GM13977 (cell line): ENCODE results near the gene S100A2.

Source experiments
- DNase-seq: peaks from one replicate; pipeline ENCODE4 v3.0.0; 2012; ENCODE audit warnings: low spot score
- CTCF ChIP-seq: IDR thresholded peaks from 2 replicates; pipeline ENCODE4 v1.5.1; 2012; ENCODE audit warnings: mild to moderate bottlenecking, control low read depth; ENCODE audit not compliant: insufficient read depth; ENCODE audit errors: extremely low read depth, missing control alignments
- in situ Hi-C: fragments of 300-500 bp; cut with MboI; formaldehyde crosslinking; loops from one replicate; pipeline ENCODE4 v1.12.0; 2022; ENCODE audit warnings: low sequenced_read_pairs, low pct_unique_long_range_greater_than_20kb, mixed read lengths, inconsistent platforms; ENCODE audit not compliant: unreplicated experiment

Gene S100A2

DNA sequence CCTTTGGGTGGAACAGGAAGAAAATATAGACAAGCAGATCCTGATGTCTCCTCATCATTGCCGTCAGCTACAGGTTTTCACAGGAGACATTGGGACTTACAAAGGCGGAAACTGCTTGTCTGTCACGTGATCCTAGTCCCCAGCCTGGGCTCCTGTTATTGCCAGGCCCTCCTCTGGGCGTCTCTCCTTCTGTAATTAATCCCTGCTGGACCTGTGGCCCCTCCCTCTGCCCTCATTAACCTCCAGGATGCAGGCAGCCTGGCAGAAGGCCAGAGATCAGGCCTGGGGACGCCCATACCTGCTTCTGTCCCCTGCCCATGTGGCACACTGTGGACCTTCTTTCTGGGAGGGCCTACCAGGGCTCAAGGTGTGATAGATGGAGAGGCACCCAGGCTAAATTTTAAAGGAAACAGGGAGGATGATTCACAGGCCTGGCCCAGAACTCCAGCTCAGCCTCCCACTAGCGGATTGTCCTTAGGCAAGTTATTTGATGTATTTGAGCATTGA, 27.3 kb downstream of the S100A2 start:
- no peak for TF ChIP-seq CTCF

DNA sequence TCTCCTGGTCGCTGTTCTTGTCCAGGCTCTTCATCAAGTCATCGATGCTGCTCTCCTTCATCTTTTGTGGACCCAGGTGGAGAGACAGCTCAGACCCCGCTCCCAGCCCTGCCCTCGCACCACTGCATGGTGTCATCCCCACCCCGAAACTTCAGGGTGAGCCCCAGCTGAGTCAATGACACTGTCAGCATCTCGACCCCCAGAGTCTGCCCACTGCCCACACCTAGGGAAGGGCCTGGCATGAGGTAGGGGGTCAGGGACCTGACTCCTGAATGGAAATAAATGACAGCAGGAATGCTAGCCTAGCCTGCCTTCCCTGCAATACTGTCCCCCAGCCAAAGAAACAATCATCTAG, 28.3 kb downstream of the S100A2 start:
- in situ Hi-C loops: no loop called here
- DNase-seq: no peak
- TF ChIP-seq CTCF: no peak

More for the DNA sequence above, 27.3 kb downstream of the S100A2 start:
- in situ Hi-C loops: no loop called here
- DNase-seq: no peak

GRCh38 chr1:153536671-153537375, 28.8 kb downstream of the S100A2 start:
- no peak for DNase-seq
- in situ Hi-C loops: no loop called here
- no peak for TF ChIP-seq CTCF

GRCh38 chr1:153536012-153536670, 29.5 kb downstream of the S100A2 start:
- TF ChIP-seq CTCF: no peak
- in situ Hi-C loops: no loop called here
- DNase-seq: peak; percentile 70

DNA sequence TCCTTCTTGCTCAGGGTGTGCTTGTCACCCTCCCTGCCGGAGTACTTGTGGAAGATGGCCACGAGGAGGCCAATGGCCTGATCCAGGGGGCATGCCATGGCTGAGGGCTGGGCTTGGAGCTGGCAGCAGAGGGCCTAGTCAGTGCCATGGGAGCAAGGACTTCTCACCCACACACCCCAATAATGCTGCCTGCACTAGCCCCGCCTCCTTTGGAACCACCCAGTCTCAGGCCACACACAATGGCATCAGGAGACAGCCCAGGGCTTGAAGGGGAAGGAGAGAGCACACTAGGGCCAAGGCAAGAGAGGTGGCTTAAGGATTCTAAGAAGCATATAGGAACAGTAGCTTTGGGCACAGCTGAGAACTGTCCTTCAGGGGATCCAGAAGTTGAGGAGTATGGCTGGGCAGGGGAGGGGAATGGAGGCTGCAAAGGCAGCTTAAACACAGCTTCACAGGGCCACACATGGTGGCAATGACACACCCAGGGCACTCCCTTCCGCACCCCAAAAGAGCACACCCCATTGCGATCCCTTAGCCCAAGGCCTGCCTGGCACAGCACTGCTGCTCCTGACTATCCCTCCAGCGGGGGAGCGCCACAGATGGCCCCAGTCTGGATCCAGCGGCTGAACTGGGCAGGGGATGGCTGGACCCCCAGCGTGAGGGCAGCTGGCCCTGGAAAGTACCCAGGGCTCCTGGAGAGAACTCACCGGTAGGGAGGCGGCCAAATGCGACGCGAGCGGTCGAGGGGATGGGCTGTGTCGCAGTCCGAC, 30.2 kb downstream of the S100A2 start, which contains the start of gene S100A6:
Gene S100A6 (minus strand): TSS at position 750 of the 770 bp plus-strand sequence. CDS start 652 bp downstream, at position 98.
- peak; percentile 57 for DNase-seq
- no peak for TF ChIP-seq CTCF
- in situ Hi-C loops: no loop called here

DNA sequence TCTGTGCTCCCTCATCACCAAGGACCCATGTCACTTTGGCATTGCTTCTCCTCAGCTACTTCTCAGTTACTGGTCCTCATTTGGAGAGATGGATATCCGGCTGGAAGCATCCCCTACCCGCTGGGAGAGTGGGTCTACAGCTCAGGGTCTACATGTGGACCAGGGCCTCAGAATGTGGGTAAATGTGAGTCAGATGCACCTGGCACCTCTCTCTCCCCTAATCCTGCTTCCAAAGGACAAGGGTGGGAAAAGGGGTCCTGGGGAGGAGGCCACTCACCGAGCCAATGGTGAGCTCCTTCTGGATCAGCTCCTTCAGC, 30.8 kb downstream of the S100A2 start:
- no peak for TF ChIP-seq CTCF
- in situ Hi-C loops: no loop called here
- no peak for DNase-seq
